Suprapubic skin (tissue), 4 donors: ENCODE data around the gene TMEM271. TPM values are rescaled to one million over a fixed set of nuclear protein-coding genes. Genes with fewer than 3 reads are reported as not detected.
"Not testable (repeated sequence)": the region's sequence is repeated elsewhere in the genome, so short reads cannot be mapped to it uniquely, and the experiment has no call there.

Source experiments
- DNase-seq, 2 donors: peaks; one replicate each; pipeline ENCODE4 v3.0.0-alpha.2; 2019; ENCODE audit warnings: low spot score in 2 of 2
- H3K27ac ChIP-seq: fragments of 200-600 bp; sonication (generic); one replicate; pipeline ENCODE4 v1.5.1; 2019
- H3K27me3 ChIP-seq: fragments of 200-600 bp; sonication (generic); one replicate; pipeline ENCODE4 v1.5.1; 2019
- H3K36me3 ChIP-seq: fragments of 200-600 bp; sonication (generic); one replicate; pipeline ENCODE4 v1.5.1; 2019
- H3K4me1 ChIP-seq: fragments of 200-600 bp; sonication (generic); one replicate; pipeline ENCODE4 v1.5.1; 2019
- H3K4me3 ChIP-seq: fragments of 200-600 bp; sonication (generic); one replicate; pipeline ENCODE4 v1.5.1; 2019; ENCODE audit warnings: mild to moderate bottlenecking
- H3K9me3 ChIP-seq: fragments of 200-600 bp; sonication (generic); one replicate; pipeline ENCODE4 v1.5.1; 2019
- CTCF ChIP-seq, 2 donors: fragments of 200-600 bp in 1 of 2; fragments of 450-650 bp in 1 of 2; sonication (generic) in 1 of 2; IDR thresholded peaks; one replicate each; pipeline ENCODE4 v1.5.1; 2016 to 2019; ENCODE audit warnings: antibody characterized with exemption in 2 of 2, mild to moderate bottlenecking in 1 of 2, moderate library complexity in 1 of 2
- EP300 ChIP-seq: sonication (generic); formaldehyde crosslinking; IDR thresholded peaks from one replicate; pipeline ENCODE4 v1.6.1; 2017; ENCODE audit warnings: antibody characterized with exemption
- POLR2A ChIP-seq, 2 donors: fragments of 450-650 bp; IDR thresholded peaks; one replicate each; pipeline ENCODE4 v1.6.1; 2017; ENCODE audit warnings: antibody characterized with exemption in 2 of 2, mild to moderate bottlenecking in 2 of 2, moderate library complexity in 2 of 2
- POLR2AphosphoS5 ChIP-seq, 3 donors: sonication (generic); formaldehyde crosslinking; IDR thresholded peaks; one replicate each; pipeline ENCODE4 v1.6.1; 2017; ENCODE audit warnings: antibody characterized with exemption in 3 of 3
- WGBS: methylation state at CpG from one replicate; pipeline ENCODE4 v1.1.5; 2018; 5-methylcytosine and 5-hydroxymethylcytosine counted together
- total RNA-seq, 4 donors: library from RNA; depleted of rRNA; stranded (reverse); fragments of >200 nt; gene quantifications; one replicate each; pipeline ENCODE4 v1.1.0, GENCODE V29; 2016

The TMEM271 gene
- total RNA-seq, 4 donors from 2014 or later, result 0.40 to 8.7 (median 3.5) TPM

GRCh38 chr4:600850-601515 is 24.9 kb upstream of the TMEM271 start:
- no peaks in the 10 kb centered on the region for H3K9me3 ChIP-seq
- no peak overlapping the region for H3K27ac ChIP-seq
- TF ChIP-seq EP300, result no peak
- TF ChIP-seq POLR2AphosphoS5 (IDR thresholded peaks at IDR 0.05), result no peak
- no peak for TF ChIP-seq POLR2A (IDR thresholded peaks at IDR 0.05)
- TF ChIP-seq CTCF (IDR thresholded peaks at IDR 0.05), result no peak
- no peaks in the 10 kb centered on the region for H3K36me3 ChIP-seq
- H3K4me3 ChIP-seq, result no peak overlapping the region
- 71% methylated on average over 11 of the region's 11 CpGs for WGBS
- no peak for DNase-seq
- H3K4me1 ChIP-seq, result no peaks in the 10 kb centered on the region
- H3K27me3 ChIP-seq, result peaks cover 11% of the 10 kb centered on the region

DNA sequence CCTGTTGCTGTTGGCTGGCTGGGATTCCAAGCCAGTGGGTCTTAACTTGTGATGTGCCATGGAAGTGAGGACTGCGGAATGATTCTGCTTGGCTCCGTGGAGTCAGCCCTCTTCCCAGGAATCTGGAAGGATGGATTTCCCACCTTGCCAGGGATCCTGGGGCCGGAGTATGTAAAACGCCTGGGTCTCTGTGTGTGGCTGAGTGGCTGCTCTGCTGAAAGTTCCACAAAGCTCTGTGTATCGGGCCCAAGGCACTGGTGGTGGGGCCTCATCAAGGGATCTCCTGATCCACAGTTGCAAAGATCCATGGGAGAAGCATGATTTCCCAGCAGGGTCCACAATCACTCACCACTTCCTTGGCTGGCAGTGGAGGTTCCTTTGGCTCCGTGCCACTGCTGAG is 24.1 kb upstream of the TMEM271 start:
- DNase-seq, result no peak
- Histone ChIP-seq H3K4me3 (no peak overlapping the region), H3K27me3 (peaks cover 11% of the 10 kb centered on the region), H3K4me1 (no peaks in the 10 kb centered on the region), H3K27ac (no peak overlapping the region), H3K36me3 (no peaks in the 10 kb centered on the region), H3K9me3 (no peaks in the 10 kb centered on the region)
- 83% methylated on average over 3 of the region's 6 CpGs for WGBS
- TF ChIP-seq CTCF (IDR thresholded peaks at IDR 0.05), result no peak
- no peak for TF ChIP-seq POLR2A (IDR thresholded peaks at IDR 0.05)
- no peak for TF ChIP-seq POLR2AphosphoS5 (IDR thresholded peaks at IDR 0.05)
- TF ChIP-seq EP300, result no peak

DNA sequence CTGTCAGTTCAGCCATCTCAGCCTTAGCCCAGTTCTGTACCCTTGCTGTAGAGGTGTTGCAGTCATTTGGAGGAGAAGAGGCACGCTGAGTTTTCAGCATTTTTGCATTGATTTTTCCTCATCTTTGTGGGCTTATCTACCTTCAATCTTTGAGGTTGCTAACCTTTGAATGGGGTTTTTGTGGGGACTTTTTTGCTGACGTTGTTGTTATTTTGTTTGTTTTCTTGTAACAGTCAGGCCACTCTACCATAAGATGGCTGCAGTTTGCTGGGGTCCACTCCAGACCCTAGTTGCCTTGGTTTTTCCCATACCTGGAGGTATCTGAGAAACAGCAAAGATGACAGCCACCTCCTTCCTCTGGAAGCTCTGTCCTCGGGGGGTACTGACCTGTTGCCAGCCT is 22.8 kb upstream of the TMEM271 start:
- H3K36me3 ChIP-seq, result no peaks in the 10 kb centered on the region
- H3K27me3 ChIP-seq, result peaks cover 13% of the 10 kb centered on the region
- WGBS, result 75% methylated on average over 3 of the region's 3 CpGs
- H3K9me3 ChIP-seq, result no peaks in the 10 kb centered on the region
- TF ChIP-seq CTCF (IDR thresholded peaks at IDR 0.05) (no peak), POLR2A (IDR thresholded peaks at IDR 0.05) (no peak), POLR2AphosphoS5 (IDR thresholded peaks at IDR 0.05) (no peak), EP300 (no peak)
- no peak overlapping the region for H3K4me3 ChIP-seq
- H3K4me1 ChIP-seq, result no peaks in the 10 kb centered on the region
- no peak for DNase-seq
- H3K27ac ChIP-seq, result no peak overlapping the region

DNA sequence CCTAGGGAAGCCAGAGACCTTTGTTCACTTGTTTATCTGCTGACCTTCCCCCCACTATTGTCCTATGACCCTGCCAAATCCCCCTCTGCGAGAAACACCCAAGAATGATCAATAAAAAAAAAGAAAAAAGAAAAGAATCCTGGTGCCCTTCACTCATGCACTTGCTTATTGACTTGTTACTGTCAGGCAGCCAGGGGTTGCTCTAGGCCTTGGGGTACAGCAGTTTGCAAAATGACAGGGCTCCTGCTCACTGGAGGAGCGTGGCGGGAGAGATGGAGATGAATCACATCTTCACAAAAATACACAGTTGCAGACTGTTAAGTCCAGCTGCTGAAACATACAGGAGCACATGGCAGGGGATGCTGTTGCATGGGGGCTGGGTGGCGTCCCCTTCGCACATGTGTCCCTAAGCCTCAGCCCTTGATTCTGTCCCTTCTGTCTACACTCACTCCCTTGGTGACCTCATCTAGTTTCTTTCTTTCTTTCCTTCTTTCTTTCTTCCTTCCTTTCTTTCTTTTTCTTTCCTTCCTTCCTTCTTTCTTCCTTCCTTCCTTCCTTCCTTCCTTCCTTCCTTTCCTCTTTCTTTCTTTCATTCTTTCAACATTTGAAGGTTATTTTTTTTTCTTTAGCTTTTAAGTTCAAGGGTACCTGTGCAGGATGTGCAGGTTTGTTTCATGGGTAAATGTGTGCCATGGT is 16.9 kb upstream of the TMEM271 start:
- Histone ChIP-seq H3K36me3 (no peaks in the 10 kb centered on the region), H3K4me3 (no peak overlapping the region), H3K27ac (no peak overlapping the region), H3K4me1 (no peaks in the 10 kb centered on the region), H3K9me3 (no peaks in the 10 kb centered on the region), H3K27me3 (peaks cover 19% of the 10 kb centered on the region)
- TF ChIP-seq EP300 (no peak), POLR2AphosphoS5 (IDR thresholded peaks at IDR 0.05) (no peak), POLR2A (IDR thresholded peaks at IDR 0.05) (no peak), CTCF (IDR thresholded peaks at IDR 0.05) (no peak)
- DNase-seq, result no peak
- 70% methylated on average over 5 of the region's 5 CpGs for WGBS

DNA sequence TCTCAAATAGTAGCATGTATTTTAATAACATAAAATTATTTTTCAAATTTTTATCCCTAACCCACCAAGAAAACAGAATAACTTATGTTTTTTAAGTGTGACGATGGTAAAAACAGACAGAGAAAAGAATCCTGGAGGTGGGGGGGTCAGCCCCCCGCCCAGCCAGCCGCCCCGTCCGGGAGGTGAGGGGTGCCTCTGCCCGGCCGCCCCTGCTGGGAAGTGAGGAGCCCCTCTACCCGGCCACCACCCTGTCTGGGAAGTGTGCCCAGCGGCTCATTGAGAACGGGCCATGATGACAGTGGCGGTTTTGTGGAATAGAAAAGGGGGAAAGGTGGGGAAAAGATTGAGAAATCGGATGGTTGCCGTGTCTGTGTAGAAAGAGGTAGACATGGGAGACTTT is 16.1 kb upstream of the TMEM271 start:
- not testable (repeated sequence) for H3K4me3 ChIP-seq, DNase-seq, H3K27ac ChIP-seq, H3K36me3 ChIP-seq, H3K4me1 ChIP-seq, H3K9me3 ChIP-seq
- H3K27me3 ChIP-seq, result peaks cover 20% of the 10 kb centered on the region
- 80% methylated on average over 13 of the region's 13 CpGs for WGBS
